ENCODE data around the gene RNF25.

DNA sequence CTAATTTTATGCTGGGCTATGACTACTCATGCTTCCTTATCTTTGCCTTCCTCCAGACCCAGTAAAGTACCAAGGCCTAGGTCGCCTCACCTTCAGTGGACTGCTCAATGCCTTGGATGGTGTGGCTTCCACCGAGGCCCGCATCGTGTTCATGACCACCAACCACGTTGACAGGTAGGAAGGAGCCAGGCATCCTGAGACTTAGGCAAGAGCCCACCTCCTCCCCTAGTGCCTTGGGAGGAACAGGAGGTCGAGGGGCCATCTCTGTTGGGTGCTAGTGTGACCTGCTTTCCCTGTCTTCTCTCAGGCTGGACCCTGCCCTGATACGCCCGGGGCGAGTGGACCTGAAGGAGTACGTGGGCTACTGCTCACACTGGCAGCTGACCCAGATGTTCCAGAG is 9.0 kb downstream of the RNF25 start:
- TF ChIP-seq CTCF (IDR thresholded peaks at IDR 0.05 in 8 of 11, conservative IDR thresholded peaks at IDR 0.05 in 3 of 11), result no peak
- no peak for TF ChIP-seq POLR2AphosphoS5 (IDR thresholded peaks at IDR 0.05)

Data from spleen (tissue), 7 donors.